GM12891 (cell line): ENCODE results near the gene TOP2B.

Experiments
- DNase-seq: peaks from one replicate; pipeline ENCODE4 v3.0.0; 2011; ENCODE audit warnings: low spot score; ENCODE audit not compliant: insufficient read length
- FAIRE-seq: peaks from 2 replicates; lab custom pipeline; 2011; peaks lifted over from hg19 to GRCh38; lab: Jason Lieb, UNC
- PAX5 ChIP-seq: IDR thresholded peaks from 2 replicates; pipeline ENCODE4 v1.6.1; 2011; ENCODE audit warnings: low read length, moderate library complexity, mild to moderate bottlenecking; ENCODE audit not compliant: insufficient read depth, severe bottlenecking
- POLR2A ChIP-seq: IDR thresholded peaks from 2 replicates; pipeline ENCODE4 v1.6.1; 2011; ENCODE audit warnings: low read depth, low read length, control low read depth
- POLR2AphosphoS5 ChIP-seq: IDR thresholded peaks from 2 replicates; pipeline ENCODE4 v1.6.1; 2011; ENCODE audit warnings: low read depth, low read length, control low read depth
- POU2F2 ChIP-seq: IDR thresholded peaks from 2 replicates; pipeline ENCODE4 v1.6.1; 2011; ENCODE audit warnings: low read depth, mild to moderate bottlenecking, control low read depth, low read length, moderate library complexity
- SPI1 ChIP-seq: IDR thresholded peaks from 2 replicates; pipeline ENCODE4 v1.6.1; 2011; ENCODE audit warnings: low read depth, low read length, control low read depth
- TAF1 ChIP-seq: IDR thresholded peaks from 2 replicates; pipeline ENCODE4 v1.6.1; 2011; ENCODE audit warnings: low read depth, low read length, control low read depth

The TOP2B gene

DNA sequence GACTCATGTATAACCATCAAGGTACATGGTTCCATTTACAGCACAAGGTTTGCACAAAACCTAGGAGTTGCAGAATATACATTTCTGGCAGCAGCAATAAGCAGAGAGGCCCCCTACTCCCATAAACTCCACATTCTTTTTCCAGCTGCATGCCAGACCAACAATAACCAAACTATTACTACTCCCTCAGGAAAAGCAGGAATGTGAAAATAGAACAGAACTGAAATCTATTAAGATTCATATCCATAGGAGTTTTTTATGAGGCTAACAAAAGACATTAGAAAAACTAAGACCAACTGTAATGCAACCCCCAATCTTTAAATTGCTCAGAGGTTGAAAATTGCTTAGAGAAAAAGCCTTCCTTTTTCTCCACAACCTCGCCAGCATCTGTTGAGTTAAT is 27.6 kb upstream of the TOP2B start:
- FAIRE-seq, result no peak

DNA sequence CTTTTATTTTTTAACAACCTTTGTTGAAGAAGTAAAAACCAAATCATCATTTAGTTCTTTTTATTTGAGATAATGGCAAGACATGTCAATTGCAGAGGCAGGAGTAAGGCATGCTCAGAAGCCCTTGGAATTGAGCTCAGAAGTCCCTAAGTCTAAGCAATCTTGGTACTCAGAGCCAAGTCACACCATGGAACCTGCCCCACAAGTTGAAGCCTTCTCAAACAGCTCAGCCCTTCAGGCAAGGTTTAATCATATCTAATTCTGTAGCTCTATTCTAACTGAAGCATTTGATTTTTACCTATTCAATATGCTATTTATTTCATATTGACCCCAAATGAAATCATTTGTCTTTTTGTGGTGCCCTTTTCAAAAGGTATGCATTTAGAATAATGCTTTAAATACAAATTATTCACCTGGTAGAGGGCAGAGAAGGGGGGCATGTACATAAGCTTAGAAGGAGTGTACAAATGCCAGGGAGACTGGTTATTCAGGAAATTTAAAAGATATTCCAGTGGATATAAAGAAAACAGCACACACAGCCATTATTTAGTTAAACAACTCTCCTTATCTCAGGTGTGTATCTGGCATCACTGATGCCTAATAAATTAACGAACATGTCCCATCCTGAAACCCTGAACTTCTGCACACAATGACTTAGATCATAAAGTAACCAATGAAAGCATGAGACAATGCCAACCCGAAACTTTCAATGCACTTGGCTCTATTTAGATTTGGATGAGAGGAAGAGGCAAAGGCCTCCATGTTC is 26.2 kb upstream of the TOP2B start:
- FAIRE-seq (no peak), DNase-seq (no peak)
- TF ChIP-seq SPI1 (no peak), POLR2AphosphoS5 (no peak), POLR2A (no peak), PAX5 (no peak), POU2F2 (no peak), TAF1 (no peak)

More for the DNA sequence above, 27.6 kb upstream of the TOP2B start:
- TF ChIP-seq SPI1 (no peak), POLR2A (no peak), POU2F2 (no peak), PAX5 (no peak), TAF1 (no peak), POLR2AphosphoS5 (no peak)
- DNase-seq, result no peak

DNA sequence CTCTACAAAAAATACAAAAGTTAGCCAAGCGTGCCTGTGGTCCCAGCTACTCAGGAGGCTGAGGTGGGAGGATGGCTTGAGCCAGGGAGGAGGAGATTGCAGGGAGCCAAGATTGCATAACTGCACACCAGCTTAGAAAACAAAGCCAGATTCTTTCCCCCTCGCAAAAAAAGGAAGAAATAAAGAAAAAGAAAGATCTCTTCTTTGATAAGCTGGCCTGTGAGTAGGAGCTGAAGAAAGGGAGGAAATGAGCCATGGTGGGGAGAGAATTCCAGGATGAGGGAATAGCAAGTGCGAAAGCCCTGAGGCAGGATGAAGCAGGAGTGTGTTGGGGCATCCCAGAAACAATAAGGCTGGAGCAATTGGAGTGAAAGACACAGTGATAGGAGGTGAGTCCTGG is 24.5 kb upstream of the TOP2B start:
- no peak for FAIRE-seq
- TF ChIP-seq POU2F2, result no peak
- no peak for DNase-seq

DNA sequence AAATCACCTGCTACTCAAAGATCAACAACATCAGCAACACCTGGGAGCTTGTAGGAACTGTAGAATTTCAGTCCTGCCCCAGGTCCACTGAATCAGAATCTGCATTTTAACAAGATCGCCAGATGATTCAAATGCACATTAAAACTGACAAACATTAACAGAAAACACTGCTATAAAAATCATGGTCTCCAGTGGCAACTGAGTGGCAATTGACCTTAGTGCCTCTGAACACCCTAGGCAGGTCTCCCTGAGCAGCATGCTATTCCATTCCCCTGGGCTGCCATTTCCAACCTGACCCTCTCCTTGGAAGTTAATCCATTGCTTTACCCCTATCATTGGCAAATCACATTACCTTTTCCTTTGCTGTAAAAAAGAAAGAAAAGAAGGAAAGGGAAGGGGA is 23.0 kb upstream of the TOP2B start:
- TF ChIP-seq POLR2AphosphoS5 (no peak), POU2F2 (no peak), TAF1 (no peak), SPI1 (no peak)
- FAIRE-seq, result no peak
- no peak for DNase-seq

DNA sequence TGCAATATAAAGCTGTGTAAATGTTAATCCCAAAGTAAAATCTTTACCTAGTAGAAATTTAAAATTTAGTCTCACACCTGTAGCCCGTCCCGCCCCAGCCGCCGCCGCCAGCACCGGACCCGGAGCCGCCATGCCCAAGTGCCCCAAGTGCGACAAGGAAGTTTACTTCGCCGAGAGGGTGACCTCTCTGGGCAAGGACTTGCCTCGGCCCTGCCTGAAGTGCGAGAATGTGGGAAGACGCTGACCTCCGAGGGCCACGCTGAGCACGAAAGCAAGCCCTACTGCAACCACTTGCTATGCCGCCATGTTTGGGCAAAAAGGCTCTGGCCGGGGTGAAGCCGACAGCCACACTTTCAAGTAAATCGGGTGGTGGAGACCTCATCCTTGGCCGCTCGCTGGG is 22.1 kb upstream of the TOP2B start:
- FAIRE-seq (no peak), DNase-seq (no peak)
- TF ChIP-seq TAF1 (no peak), POLR2AphosphoS5 (no peak), POU2F2 (no peak), PAX5 (no peak), POLR2A (no peak), SPI1 (no peak)

DNA sequence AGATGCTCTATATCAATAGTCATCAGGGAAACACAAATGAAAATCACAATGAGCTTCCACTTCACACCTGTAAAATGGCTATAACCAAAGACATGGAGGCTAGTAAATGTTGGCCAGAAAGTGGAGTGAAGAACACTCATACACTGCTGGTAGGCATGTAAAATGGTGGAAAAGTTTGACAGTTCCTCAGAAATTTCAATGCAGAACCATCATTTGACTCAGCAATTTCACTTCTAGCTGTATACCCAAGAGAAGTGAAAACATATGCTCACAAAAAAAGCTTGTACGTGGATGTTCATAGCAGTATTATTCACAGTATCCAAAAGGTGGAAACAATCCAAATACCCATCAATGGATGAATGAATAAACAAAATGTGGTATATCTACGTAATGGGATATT is 19.2 kb upstream of the TOP2B start:
- FAIRE-seq (peak; percentile 43), DNase-seq (no peak)
- TF ChIP-seq SPI1 (0 out of 2 replicates have a peak, but pooled peaks have one; percentile 15), POLR2AphosphoS5 (no peak)

DNA sequence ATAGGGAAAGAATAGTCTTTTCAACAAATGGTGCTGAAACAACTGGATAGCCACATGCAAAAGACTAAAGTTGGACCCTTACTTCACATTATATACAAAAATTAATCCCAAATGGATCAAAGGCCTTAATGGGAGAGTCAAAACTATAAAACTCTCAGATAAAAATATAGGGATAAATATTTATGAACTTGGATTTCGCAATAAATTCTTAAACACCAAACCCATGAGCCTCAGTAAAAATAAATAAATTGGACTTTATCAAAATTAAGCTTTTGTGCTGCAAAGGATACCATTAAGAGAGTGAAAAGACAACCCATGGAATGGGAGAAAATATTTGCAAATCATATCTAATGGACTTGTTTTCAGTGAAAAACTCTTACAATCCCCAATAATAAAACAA is 18.7 kb upstream of the TOP2B start:
- FAIRE-seq, result no peak
- no peak for TF ChIP-seq TAF1
- no peak for TF ChIP-seq SPI1
- TF ChIP-seq PAX5, result no peak
- no peak for TF ChIP-seq POU2F2
- no peak for TF ChIP-seq POLR2A
- TF ChIP-seq POLR2AphosphoS5, result no peak
- DNase-seq, result no peak

DNA sequence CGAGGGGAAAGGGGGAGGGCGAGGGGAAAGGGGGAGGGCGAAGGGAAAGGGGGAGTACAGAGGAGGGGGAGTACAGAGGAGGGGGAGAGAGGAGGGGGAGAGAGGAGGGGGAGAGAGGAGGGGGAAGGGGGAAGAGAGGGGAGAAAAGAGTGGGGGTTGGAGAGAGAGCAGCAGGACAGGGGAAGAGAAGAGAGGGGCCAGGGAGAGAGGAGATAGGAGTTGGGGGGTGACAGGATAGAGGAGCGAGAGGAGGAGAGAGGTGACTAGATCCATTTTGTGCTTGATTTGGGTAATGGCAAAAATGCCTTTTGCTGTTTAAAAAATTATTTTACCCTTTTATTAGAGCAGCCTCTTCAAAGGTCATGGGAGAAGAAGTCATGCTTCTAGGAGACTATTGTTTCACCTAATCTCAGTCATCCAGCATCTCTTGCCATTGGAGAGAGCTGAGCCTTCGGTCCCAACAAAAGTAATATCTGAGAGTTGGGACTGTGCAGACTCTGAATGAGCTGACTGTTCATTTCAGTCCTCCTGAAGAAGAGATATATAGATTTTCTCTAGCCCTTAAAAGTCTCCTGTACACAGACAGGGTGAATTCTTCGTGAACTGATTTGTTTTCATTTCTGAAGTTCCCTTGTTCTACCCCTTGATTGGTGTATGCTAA is 15.1 kb upstream of the TOP2B start:
- FAIRE-seq (no peak), DNase-seq (no peak)
- TF ChIP-seq POLR2A, result no peak

DNA sequence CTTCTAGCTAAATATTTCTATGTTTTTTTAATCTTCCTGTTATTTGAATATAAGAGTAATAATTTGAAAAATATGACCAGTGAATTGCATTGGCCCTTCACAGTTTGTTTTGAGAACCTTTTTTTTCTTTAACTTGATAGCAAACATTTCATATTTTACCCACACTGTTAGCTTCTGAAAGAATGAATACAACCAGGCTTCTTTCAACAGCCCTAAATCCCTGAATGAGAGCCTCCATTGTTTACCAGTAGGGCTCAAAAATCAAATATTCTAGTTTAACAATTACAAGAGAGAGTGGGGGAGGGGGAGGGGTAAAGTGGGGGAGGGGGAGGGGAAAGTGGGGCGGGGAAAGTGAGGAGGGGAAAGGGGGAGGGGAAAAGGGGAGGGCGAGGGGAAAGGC is 14.5 kb upstream of the TOP2B start:
- TF ChIP-seq SPI1 (no peak), TAF1 (no peak), POLR2A (no peak), PAX5 (no peak), POLR2AphosphoS5 (no peak), POU2F2 (no peak)
- no peak for FAIRE-seq
- no peak for DNase-seq

DNA sequence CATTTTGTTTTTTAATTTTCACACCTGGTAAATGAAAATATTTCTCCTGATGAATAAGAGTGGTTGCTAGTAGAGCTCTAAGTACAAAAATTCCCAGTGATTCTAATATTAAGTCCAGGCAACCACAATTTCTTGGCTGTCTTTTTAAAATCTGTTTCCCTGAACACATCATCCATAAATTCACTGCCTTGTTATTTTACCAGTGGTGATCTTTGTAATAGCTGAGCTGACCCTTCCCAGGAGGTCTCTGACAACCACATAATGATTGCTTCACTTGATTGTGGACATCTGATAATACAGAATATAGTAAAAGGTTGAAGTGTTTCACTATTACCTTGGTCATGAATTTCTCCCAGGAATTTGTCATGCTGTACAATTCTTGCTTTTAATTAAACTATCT is 13.9 kb upstream of the TOP2B start:
- no peak for FAIRE-seq
- TF ChIP-seq POLR2A (no peak), PAX5 (no peak), POU2F2 (no peak), TAF1 (no peak), POLR2AphosphoS5 (no peak), SPI1 (no peak)
- DNase-seq, result no peak

DNA sequence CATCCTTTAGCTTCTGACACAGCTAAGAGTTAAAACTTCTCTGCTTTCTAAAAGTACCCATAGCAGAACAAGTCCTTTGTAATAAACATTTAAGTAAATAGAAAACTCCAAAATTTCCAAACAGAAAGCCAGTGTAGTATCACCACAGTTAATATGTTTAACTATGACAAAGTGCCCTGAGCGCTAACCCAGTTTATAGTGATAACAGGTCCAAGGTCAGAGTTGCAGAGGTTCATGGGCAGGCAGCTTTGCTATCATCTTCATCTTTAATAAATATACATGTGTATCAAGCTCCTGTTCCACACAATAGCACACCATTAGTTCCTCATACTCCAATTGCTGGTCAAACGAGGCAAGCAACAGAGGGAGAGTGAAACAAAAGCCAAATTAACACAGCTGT is 12.4 kb upstream of the TOP2B start:
- FAIRE-seq, result no peak
- TF ChIP-seq SPI1 (no peak), POU2F2 (no peak), POLR2AphosphoS5 (no peak), TAF1 (no peak), POLR2A (no peak), PAX5 (no peak)
- no peak for DNase-seq
